Muscle of leg (tissue), 11 donors: ENCODE data around the gene TCIRG1. TPM values are rescaled to one million over a fixed set of nuclear protein-coding genes. Genes with fewer than 3 reads are reported as not detected.

Experiments used
- DNase-seq: peaks from one replicate; pipeline ENCODE4 v3.0.0; 2013
- H3K27ac ChIP-seq: one replicate; pipeline ENCODE4 v1.5.1; 2013; ENCODE audit warnings: mild to moderate bottlenecking, low read length, control low read depth
- H3K27me3 ChIP-seq: one replicate; pipeline ENCODE4 v1.6.1; 2013; ENCODE audit warnings: low read length; ENCODE audit not compliant: control insufficient read depth, insufficient read depth
- H3K36me3 ChIP-seq: one replicate; pipeline ENCODE4 v1.6.1; 2013; ENCODE audit warnings: low read length; ENCODE audit not compliant: control insufficient read depth, insufficient read depth
- H3K4me1 ChIP-seq: one replicate; pipeline ENCODE4 v1.6.1; 2013; ENCODE audit warnings: low read length; ENCODE audit not compliant: control insufficient read depth, insufficient read depth
- H3K4me3 ChIP-seq: one replicate; pipeline ENCODE4 v1.5.1; 2013; ENCODE audit warnings: low read length, control low read depth
- H3K9me3 ChIP-seq: replicated peaks from 2 replicates; pipeline ENCODE4 v1.6.1; 2013; ENCODE audit warnings: low read depth, low read length; ENCODE audit not compliant: control insufficient read depth
- WGBS: methylation state at CpG from one replicate; pipeline ENCODE4 v1.1.5; 2013; ENCODE audit warnings: missing lambda C conversion rate; ENCODE audit not compliant: insufficient coverage; 5-methylcytosine and 5-hydroxymethylcytosine counted together
- polyA plus RNA-seq, 8 donors: library from polyadenylated mRNA; unstranded; fragments of 120-200 nt; gene quantifications; one replicate each; pipeline versions ENCODE4 v1.2.1 to v1.2.3, GENCODE V29; 2013; ENCODE audit warnings: inconsistent platforms in 1 of 8, low replicate concordance in 1 of 8; ENCODE audit not compliant: insufficient read length in 8 of 8, insufficient read depth in 1 of 8
- total RNA-seq: library from RNA; stranded (reverse); fragments of 120-200 nt; gene quantifications from one replicate; pipeline ENCODE4 v1.2.4, GENCODE V29; 2013

Gene TCIRG1
- total and polyA plus RNA-seq, 9 donors = 21.8 to 35.2 (median 27.6) TPM

GRCh38 chr11:68067991-68068390 lies 29.2 kb downstream of the TCIRG1 start:
- no peak overlapping the region for H3K27ac ChIP-seq
- no peak overlapping the region for H3K4me3 ChIP-seq
- WGBS = 96% methylated on average over 5 of the region's 5 CpGs
- no peaks in the 10 kb centered on the region for H3K27me3 ChIP-seq
- H3K4me1 ChIP-seq = no peaks in the 10 kb centered on the region
- H3K36me3 ChIP-seq = peaks cover 63% of the 10 kb centered on the region
- no peak for DNase-seq
- H3K9me3 ChIP-seq = no peaks in the 10 kb centered on the region

- H3K27me3 ChIP-seq = no peaks in the 10 kb centered on the region
- H3K4me3 ChIP-seq = no peak overlapping the region
- no peaks in the 10 kb centered on the region for H3K4me1 ChIP-seq
- H3K27ac ChIP-seq = no peak overlapping the region
- no peaks in the 10 kb centered on the region for H3K9me3 ChIP-seq
- H3K36me3 ChIP-seq = peaks cover 54% of the 10 kb centered on the region
- 94% methylated on average over 2 of the region's 3 CpGs for WGBS
- peak; percentile 6 for DNase-seq
Observed at GRCh38 chr11:68071281-68072048, 32.6 kb downstream of the TCIRG1 start.

- no peak overlapping the region for H3K27ac ChIP-seq
- no peaks in the 10 kb centered on the region for H3K9me3 ChIP-seq
- no peak for DNase-seq
- H3K4me3 ChIP-seq = no peak overlapping the region
- H3K36me3 ChIP-seq = peaks cover 40% of the 10 kb centered on the region
- H3K4me1 ChIP-seq = no peaks in the 10 kb centered on the region
- 86% methylated on average over 7 of the region's 10 CpGs for WGBS
- H3K27me3 ChIP-seq = no peaks in the 10 kb centered on the region
Observed at GRCh38 chr11:68074584-68075352, 35.9 kb downstream of the TCIRG1 start.

- DNase-seq = no peak
- no peak overlapping the region for H3K4me3 ChIP-seq
- 90% methylated on average over 5 of the region's 11 CpGs for WGBS
- H3K27me3 ChIP-seq = no peaks in the 10 kb centered on the region
- no peaks in the 10 kb centered on the region for H3K4me1 ChIP-seq
- H3K36me3 ChIP-seq = peaks cover 36% of the 10 kb centered on the region
- H3K27ac ChIP-seq = no peak overlapping the region
- no peaks in the 10 kb centered on the region for H3K9me3 ChIP-seq
Observed at GRCh38 chr11:68076371-68077042, 37.7 kb downstream of the TCIRG1 start.

- Histone ChIP-seq H3K9me3 (no peaks in the 10 kb centered on the region), H3K27ac (no peak overlapping the region), H3K4me1 (peaks cover 2% of the 10 kb centered on the region), H3K36me3 (peaks cover 31% of the 10 kb centered on the region), H3K27me3 (no peaks in the 10 kb centered on the region), H3K4me3 (no peak overlapping the region)
- DNase-seq = no peak
- WGBS = 66% methylated on average over 7 of the region's 8 CpGs
Observed at GRCh38 chr11:68077617-68078582, 39.1 kb downstream of the TCIRG1 start.

GRCh38 chr11:68080860-68081259 lies 42.0 kb downstream of the TCIRG1 start:
- WGBS = 96% methylated on average over 5 of the region's 8 CpGs
- Histone ChIP-seq H3K27me3 (no peaks in the 10 kb centered on the region), H3K9me3 (no peaks in the 10 kb centered on the region), H3K36me3 (peaks cover 21% of the 10 kb centered on the region), H3K27ac (no peak overlapping the region), H3K4me1 (peaks cover 2% of the 10 kb centered on the region), H3K4me3 (no peak overlapping the region)
- no peak for DNase-seq

GRCh38 chr11:68081691-68082090 lies 42.9 kb downstream of the TCIRG1 start:
- WGBS = 93% methylated on average over 6 of the region's 9 CpGs
- Histone ChIP-seq H3K36me3 (peaks cover 21% of the 10 kb centered on the region), H3K27ac (no peak overlapping the region), H3K4me3 (no peak overlapping the region), H3K4me1 (peaks cover 2% of the 10 kb centered on the region), H3K27me3 (no peaks in the 10 kb centered on the region), H3K9me3 (no peaks in the 10 kb centered on the region)
- DNase-seq = no peak

GRCh38 chr11:68082481-68082880 lies 43.7 kb downstream of the TCIRG1 start:
- H3K9me3 ChIP-seq = no peaks in the 10 kb centered on the region
- peaks cover 2% of the 10 kb centered on the region for H3K4me1 ChIP-seq
- DNase-seq = no peak
- H3K36me3 ChIP-seq = peaks cover 20% of the 10 kb centered on the region
- H3K27me3 ChIP-seq = no peaks in the 10 kb centered on the region
- no CpG with 5 or more reads among the region's 3 CpGs for WGBS
- H3K4me3 ChIP-seq = no peak overlapping the region
- no peak overlapping the region for H3K27ac ChIP-seq

GRCh38 chr11:68083517-68083916 lies 44.7 kb downstream of the TCIRG1 start:
- no peak for DNase-seq
- peaks cover 2% of the 10 kb centered on the region for H3K4me1 ChIP-seq
- H3K4me3 ChIP-seq = no peak overlapping the region
- H3K36me3 ChIP-seq = peaks cover 16% of the 10 kb centered on the region
- H3K27ac ChIP-seq = no peak overlapping the region
- WGBS = no CpG with 5 or more reads among the region's 3 CpGs
- H3K27me3 ChIP-seq = no peaks in the 10 kb centered on the region
- no peaks in the 10 kb centered on the region for H3K9me3 ChIP-seq
